KBM-7 (cell line): ENCODE data around the gene CERS6.
A peak's percentile ranks its signal among the peaks of the same experiment; 100 is the strongest.

ENCODE experiments used
- DNase-seq: peaks from one replicate; pipeline ENCODE4 v3.0.0-alpha.2; 2015
- in situ Hi-C: fragments of 300-500 bp; cut with MboI; formaldehyde crosslinking; loops from 2 replicates; pipeline ENCODE4 v1.14.3; 2020; ENCODE audit warnings: low sequenced_read_pairs, low pct_unique_long_range_greater_than_20kb, mixed read lengths

CERS6 gene

GRCh38 chr2:168522446-168522845 is 66.4 kb downstream of the CERS6 start:
- no peak for DNase-seq
- in situ Hi-C loops, result no loop called here

GRCh38 chr2:168524005-168524404 is 67.9 kb downstream of the CERS6 start:
- in situ Hi-C loops, result no loop called here

DNA sequence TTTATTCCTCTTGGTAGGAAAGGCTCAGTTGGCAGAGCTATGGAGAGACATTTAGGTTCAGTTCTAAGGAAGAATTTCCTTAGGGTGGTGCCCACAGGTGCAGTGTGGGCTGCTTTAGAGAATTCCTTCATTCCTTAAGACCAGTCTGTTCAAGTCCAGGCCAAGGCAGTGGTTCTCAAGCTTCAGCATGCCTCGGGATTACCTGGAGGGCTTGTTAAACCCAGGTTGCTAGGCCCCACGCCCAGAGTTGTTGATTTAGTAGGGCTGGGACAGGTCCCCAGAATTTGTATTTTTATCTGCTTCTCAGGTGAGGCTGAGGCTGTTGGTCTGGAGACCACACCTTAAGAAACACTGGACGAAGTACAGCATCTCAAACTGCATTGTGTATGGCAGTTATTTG is 68.9 kb downstream of the CERS6 start:
- DNase-seq, result no peak
- in situ Hi-C loops, result no loop called here

More at GRCh38 chr2:168524005-168524404, 67.9 kb downstream of the CERS6 start:
- DNase-seq, result no peak

DNA sequence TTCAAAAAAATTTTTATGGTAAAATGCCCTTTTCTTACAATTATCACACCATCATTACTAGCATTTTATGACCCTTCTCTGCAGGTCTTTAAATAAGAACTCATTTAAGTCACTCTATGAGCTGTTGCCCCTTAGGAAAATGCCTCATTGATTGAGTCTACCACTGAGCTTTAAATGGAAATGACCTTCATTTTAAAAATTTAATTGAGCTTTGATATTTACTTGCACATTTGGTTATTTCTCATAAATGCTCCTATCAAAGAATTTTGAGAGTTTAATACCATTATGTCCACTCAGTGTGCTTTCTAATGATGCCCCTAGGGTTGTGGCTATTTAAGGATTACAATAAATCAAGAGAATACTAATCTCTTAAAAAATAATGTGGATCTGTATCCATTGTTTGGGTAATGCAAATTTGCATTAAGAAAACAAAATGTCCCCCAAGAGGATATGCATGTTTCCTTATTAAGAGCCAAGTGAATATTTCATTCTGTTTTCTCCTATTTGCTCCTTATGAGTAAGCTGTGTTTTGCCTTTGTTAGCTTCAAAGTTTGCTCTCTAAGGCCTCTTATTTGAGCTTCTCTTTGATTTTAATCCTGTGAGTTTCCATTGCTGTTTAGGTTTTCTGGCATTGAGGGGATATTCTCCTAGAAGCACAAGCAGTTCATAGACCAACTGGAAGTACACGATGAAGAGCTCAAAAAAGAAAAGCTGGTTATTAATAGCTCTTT is 69.8 kb downstream of the CERS6 start:
- no peak for DNase-seq
- in situ Hi-C loops, result no loop called here

DNA sequence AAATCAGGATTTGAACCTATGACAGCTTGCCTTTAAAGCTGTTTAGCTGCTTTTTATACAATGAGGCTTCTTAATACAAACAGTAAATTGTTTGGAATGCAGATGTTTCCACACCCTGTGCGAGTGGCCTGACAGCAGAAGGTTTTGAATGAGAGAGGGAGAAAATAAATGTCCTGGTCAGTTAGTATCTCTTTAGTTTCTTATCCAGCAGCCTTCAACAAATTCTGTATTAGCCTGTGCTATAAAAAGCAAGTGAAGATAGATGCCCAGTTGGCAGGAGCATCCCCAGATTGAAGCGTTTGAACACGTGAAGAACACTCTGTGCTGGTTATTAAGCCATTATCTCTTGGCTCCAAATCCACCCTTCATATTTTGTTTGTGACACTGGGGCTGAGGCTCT is 70.6 kb downstream of the CERS6 start:
- no peak for DNase-seq
- in situ Hi-C loops, result no loop called here

DNA sequence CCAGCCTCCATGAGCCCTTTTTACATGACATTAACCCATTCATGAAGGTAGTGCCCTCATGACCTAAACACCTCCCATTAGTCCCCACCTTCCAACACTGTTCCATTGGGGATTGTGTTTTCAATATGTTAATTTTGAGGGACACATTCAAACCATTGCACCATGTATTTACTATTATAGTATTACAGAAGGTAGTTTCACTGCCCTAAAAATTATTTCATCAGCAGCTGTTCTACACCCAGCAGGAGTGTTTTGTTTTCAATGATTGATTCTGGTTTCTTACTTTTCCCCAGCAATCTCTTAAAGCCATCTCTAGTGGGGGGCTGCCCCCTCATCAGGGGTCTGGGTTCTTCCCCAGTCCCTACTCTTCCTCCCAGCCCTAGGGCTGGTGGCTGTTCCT is 71.9 kb downstream of the CERS6 start:
- in situ Hi-C loops, result no loop called here
- no peak for DNase-seq

- no peak for DNase-seq
- in situ Hi-C loops, result no loop called here
Measured at GRCh38 chr2:168528469-168528868, 72.4 kb downstream of the CERS6 start.

DNA sequence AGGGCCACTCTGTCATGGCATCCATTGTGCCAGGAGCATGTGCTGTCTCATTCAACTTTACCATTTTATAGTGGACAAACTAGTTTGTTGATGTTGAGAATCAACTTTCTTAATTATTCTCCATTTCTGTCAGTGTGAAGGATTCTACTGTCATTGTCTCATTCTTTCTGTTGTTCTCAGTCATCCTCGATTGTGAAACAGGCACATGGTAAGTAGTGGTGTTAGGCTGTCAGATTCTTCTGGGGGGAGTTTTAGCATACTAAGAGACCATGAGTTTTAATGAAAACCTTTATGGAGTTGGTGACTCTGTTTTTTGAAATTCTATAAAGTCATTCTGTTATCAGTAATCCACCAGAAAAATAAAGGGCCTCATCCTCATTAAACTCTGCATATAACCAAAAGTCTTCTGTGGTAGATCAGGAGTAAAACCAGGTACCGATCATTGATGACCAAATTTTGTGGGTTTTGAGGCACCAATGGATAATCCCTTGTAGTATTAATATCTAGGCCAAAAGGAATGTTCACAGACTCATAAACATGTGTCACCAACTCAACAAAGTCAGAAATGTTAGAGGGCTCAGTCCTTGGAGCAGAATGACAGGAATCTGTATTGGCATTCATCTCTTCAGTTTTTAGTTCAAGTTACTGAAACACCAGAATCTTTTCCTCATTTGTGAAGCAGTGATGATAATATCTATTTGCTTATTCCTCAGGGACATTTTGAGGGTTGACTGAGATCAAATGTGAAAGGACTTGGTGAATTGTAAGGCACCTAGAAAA is 73.2 kb downstream of the CERS6 start:
- no peak for DNase-seq
- in situ Hi-C loops, result no loop called here

- DNase-seq, result no peak
Measured at GRCh38 chr2:168529900-168530561, 74.0 kb downstream of the CERS6 start.

GRCh38 chr2:168530982-168531622 is 75.0 kb downstream of the CERS6 start:
- in situ Hi-C loops, result no loop called here
- peak; percentile 47 for DNase-seq

More at GRCh38 chr2:168529900-168530561, 74.0 kb downstream of the CERS6 start:
- in situ Hi-C loops, result no loop called here

DNA sequence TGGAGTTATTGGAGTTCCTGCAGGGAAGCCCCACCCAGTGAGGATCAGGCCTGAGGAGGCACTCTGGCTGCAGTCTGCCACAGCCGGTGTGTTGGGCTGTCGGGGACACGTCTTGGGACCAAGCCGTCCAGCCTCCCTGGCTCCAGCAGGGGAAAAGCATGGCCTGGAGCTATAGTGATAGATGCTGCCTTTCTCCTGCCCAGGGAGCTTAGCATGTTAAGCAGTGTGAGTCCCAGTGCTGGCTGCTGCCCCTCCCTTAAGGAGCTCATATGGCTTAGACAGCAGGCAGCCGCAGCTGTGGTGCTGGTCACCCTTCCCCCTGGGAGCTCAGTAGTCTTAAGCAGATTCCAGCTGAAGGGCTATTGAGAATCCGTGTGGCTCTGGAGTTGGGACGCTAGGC is 78.9 kb downstream of the CERS6 start:
- DNase-seq, result no peak
- in situ Hi-C loops, result no loop called here

DNA sequence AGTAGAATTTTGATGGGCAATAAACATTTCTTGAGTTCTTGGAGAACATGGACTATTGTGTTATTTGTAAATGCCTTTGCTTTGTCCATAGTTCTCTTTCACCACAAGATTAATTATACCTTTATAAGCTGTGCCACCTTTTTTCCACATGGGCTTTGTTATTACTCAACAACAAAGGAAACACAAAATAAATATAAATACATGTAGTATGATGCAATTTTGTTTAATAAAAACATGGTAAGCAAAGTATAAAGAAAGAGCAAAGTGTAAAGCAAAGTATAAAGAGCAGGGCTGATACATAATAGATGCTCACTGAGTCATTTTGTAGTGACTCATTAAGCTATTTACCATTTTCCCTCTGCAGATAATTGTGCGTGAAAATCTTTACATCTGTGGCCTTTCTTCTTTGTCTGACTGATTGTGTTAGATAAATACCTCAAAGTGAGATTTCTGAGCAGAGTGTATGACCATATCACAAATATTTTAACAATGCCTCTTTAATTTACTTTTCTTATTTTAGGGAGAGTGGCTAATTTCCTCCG is 80.9 kb downstream of the CERS6 start:
- in situ Hi-C loops, result no loop called here
- no peak for DNase-seq

GRCh38 chr2:168538133-168538532 is 82.1 kb downstream of the CERS6 start:
- in situ Hi-C loops, result no loop called here
- DNase-seq, result no peak

- DNase-seq, result no peak
- in situ Hi-C loops, result no loop called here
Measured at GRCh38 chr2:168538534-168538933, 82.5 kb downstream of the CERS6 start.

- in situ Hi-C loops, result no loop called here
- no peak for DNase-seq
Measured at GRCh38 chr2:168539945-168540344, 83.9 kb downstream of the CERS6 start.

DNA sequence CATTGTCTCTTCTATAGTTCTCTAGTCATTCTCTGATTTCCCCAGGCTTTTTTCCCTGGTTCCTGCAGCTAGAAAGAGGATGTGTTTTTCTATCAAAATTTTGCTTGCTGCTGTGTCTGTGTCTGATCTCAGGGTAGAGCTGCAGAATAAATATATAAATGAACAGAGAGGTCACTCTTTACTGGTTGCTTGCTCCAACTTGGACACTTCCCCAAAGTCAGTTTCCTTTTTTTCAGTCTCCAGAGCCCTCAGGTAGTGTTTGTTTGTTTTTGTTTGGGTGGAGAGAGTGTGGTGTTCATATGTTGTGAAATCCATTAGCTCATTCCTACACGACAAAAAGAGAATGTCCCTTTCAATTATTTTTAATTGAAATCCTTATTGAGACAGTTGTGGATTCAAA is 85.8 kb downstream of the CERS6 start:
- DNase-seq, result no peak
- in situ Hi-C loops, result no loop called here

- no peak for DNase-seq
- in situ Hi-C loops, result no loop called here
Measured at GRCh38 chr2:168543037-168543436, 87.0 kb downstream of the CERS6 start.

DNA sequence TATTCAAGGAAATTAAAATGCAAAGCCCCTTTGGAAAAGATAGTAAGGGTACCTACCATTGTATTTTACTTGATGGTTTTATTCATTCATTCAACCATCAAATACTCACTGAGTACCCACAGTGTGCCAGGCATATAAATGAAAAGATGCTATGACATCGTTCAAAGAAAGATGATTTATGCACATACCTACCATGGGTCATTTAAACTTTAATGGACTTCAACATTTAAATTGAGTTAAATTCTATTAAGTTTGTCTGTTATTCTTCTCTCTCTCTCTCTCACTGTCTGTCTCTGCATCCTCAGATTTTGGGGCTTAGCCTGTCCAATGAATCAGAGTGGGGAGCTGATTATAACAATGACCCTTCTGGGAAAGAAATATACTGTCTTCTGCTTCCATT is 87.9 kb downstream of the CERS6 start:
- DNase-seq, result no peak
- in situ Hi-C loops, result no loop called here

DNA sequence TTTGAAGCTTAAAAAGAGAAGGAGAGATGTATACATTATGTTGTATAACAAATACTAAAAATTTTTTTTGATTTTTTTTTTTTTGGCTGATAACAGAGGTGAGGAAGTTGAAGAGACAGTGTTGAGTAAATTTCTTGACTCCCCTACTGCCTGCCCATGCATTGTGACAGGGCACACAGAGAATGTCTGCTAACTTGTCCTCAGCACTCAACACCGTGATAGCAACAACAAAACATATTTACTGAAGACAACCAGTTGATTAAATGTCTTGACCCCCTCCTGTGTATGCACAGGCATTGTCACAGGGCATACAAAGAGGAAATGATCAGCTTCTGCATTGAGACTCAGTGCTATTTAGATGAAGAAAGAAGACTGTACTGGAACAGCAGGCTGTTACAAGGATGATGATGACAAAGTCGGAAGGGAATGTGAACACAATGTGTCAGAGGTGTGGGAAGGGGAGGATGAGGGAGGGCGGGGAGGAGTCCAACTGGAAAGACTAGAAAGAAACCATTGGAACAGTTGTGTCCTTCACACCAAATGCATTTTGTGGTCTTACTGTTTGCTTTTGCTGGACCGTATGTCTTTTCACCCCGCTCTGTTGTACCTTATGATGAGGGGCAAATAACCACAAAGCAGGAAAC is 89.5 kb downstream of the CERS6 start:
- peak; percentile 23 for DNase-seq
- in situ Hi-C loops, result no loop called here
